HG03196 (cell line): ENCODE data around the gene NPTX2.

Source experiments
- ATAC-seq: cut with Tn5 transposase; IDR thresholded peaks from one replicate; pipeline ENCODE4 v1.9.1; 2021; ENCODE audit not compliant: unreplicated experiment

Gene NPTX2

GRCh38 chr7:98617960-98618418, 904 bp downstream of the NPTX2 start:
- ATAC-seq, result no peak

- no peak for ATAC-seq
Measured at GRCh38 chr7:98618786-98619185, 1.7 kb downstream of the NPTX2 start.

- no peak for ATAC-seq
Measured at GRCh38 chr7:98619450-98620321, 2.6 kb downstream of the NPTX2 start.

- no peak for ATAC-seq
Measured at GRCh38 chr7:98621573-98622482, 4.7 kb downstream of the NPTX2 start.

GRCh38 chr7:98622926-98623325, 5.8 kb downstream of the NPTX2 start:
- ATAC-seq, result no peak

GRCh38 chr7:98624846-98625420, 7.8 kb downstream of the NPTX2 start:
- ATAC-seq, result no peak

GRCh38 chr7:98626460-98627412, 9.7 kb downstream of the NPTX2 start:
- ATAC-seq, result no peak

GRCh38 chr7:98627413-98627790, 10.3 kb downstream of the NPTX2 start:
- ATAC-seq, result no peak

- ATAC-seq, result no peak
Measured at GRCh38 chr7:98628418-98628817, 11.3 kb downstream of the NPTX2 start.

- ATAC-seq, result no peak
Measured at GRCh38 chr7:98629001-98629431, 11.9 kb downstream of the NPTX2 start.

- ATAC-seq, result no peak
Measured at GRCh38 chr7:98630149-98630548, 13.1 kb downstream of the NPTX2 start.

- ATAC-seq, result no peak
Measured at GRCh38 chr7:98630770-98631169, 13.7 kb downstream of the NPTX2 start.

- ATAC-seq, result no peak
Measured at GRCh38 chr7:98638853-98639252, 21.8 kb downstream of the NPTX2 start.

GRCh38 chr7:98640375-98640774, 23.3 kb downstream of the NPTX2 start:
- ATAC-seq, result no peak

- ATAC-seq, result peak; percentile 70
Measured at GRCh38 chr7:98641646-98642500, 24.8 kb downstream of the NPTX2 start.

GRCh38 chr7:98643236-98643985, 26.3 kb downstream of the NPTX2 start:
- peak; percentile 35 for ATAC-seq

GRCh38 chr7:98646465-98646864, 29.4 kb downstream of the NPTX2 start:
- ATAC-seq, result no peak

GRCh38 chr7:98647326-98647725, 30.2 kb downstream of the NPTX2 start:
- no peak for ATAC-seq

- no peak for ATAC-seq
Measured at GRCh38 chr7:98651760-98652159, 34.7 kb downstream of the NPTX2 start.
